IMR-90 (cell line): Measurements from ENCODE around the gene CUL3. TPM values are rescaled to one million over a fixed set of nuclear protein-coding genes. Genes with fewer than 3 reads are reported as not detected.

Experiments used
- ATAC-seq: fragments of 200-7000 bp; cut with Tn5 transposase; 2 replicates; pipeline ENCODE4 v1.9.1; 2020; ENCODE audit warnings: low read depth, mild to moderate bottlenecking, moderate library complexity
- BruUV-seq: library from RNA; stranded (reverse); fragments of 400-500 nt; replicated peaks from 2 replicates; lab custom pipeline; 2021; lab: Mats Ljungman, UMichigan
- CTCF ChIA-PET: fragments of 300-600 bp; formaldehyde crosslinking; extraction: SDS; loops from one replicate; lab custom pipeline; 2021; ENCODE audit warnings: antibody characterized with exemption; lab: Yijun Ruan, JAX
- POLR2A ChIA-PET: fragments of 300-600 bp; sonication (Branson Sonifier 250); formaldehyde crosslinking; loops from one replicate; lab custom pipeline; 2022; ENCODE audit warnings: antibody characterized with exemption; ENCODE audit not compliant: unreplicated experiment; lab: Charles Lee
- DNase-seq: peaks from one replicate; pipeline ENCODE4 v3.0.0; 2013
- H2AFZ ChIP-seq: replicated peaks from 2 replicates; pipeline ENCODE3; 2013; ENCODE audit warnings: low read length, mild to moderate bottlenecking; ENCODE audit not compliant: poor library complexity
- H2AK5ac ChIP-seq: 2 replicates; pipeline ENCODE4 v1.6.1; 2013; ENCODE audit warnings: low read depth, low read length, inconsistent platforms
- H2AK9ac ChIP-seq: replicated peaks from 2 replicates; pipeline ENCODE3; 2013; ENCODE audit warnings: mild to moderate bottlenecking, low read depth, low read length, moderate library complexity; ENCODE audit not compliant: poor library complexity
- H2BK120ac ChIP-seq: 2 replicates; pipeline ENCODE4 v1.6.1; 2013; ENCODE audit warnings: low read depth, low read length, inconsistent platforms
- H2BK15ac ChIP-seq: 3 replicates; pipeline ENCODE4 v1.6.1; 2013; ENCODE audit warnings: low read depth, low read length, inconsistent platforms
- H2BK20ac ChIP-seq: 2 replicates; pipeline ENCODE4 v1.6.1; 2013; ENCODE audit warnings: low read depth, mild to moderate bottlenecking, inconsistent platforms, low read length, moderate library complexity
- H2BK5ac ChIP-seq: 2 replicates; pipeline ENCODE4 v1.6.1; 2013; ENCODE audit warnings: mild to moderate bottlenecking, low read depth, low read length, inconsistent platforms; ENCODE audit not compliant: poor library complexity, severe bottlenecking
- H3K14ac ChIP-seq: replicated peaks from 2 replicates; pipeline ENCODE4 v1.6.1; 2013; ENCODE audit warnings: low read depth, low read length, inconsistent platforms
- H3K18ac ChIP-seq: 2 replicates; pipeline ENCODE4 v1.6.1; 2013; ENCODE audit warnings: low read depth, low read length, control low read depth
- H3K23ac ChIP-seq: 2 replicates; pipeline ENCODE4 v1.6.1; 2013; ENCODE audit warnings: low read depth, low read length, inconsistent platforms
- H3K27ac ChIP-seq: 2 replicates; pipeline ENCODE4 v1.5.1; 2013; ENCODE audit warnings: mild to moderate bottlenecking, control low read depth, low read length; ENCODE audit not compliant: insufficient read depth
- H3K27me3 ChIP-seq: 2 replicates; pipeline ENCODE4 v1.6.1; 2013; ENCODE audit warnings: low read length; ENCODE audit not compliant: control insufficient read depth, insufficient read depth
- H3K36me3 ChIP-seq: 2 replicates; pipeline ENCODE4 v1.6.1; 2013; ENCODE audit warnings: low read length, mixed read lengths; ENCODE audit not compliant: control insufficient read depth, insufficient read depth
- H3K4ac ChIP-seq: 2 replicates; pipeline ENCODE4 v1.6.1; 2013; ENCODE audit warnings: low read depth, low read length, inconsistent platforms
- H3K4me1 ChIP-seq: 2 replicates; pipeline ENCODE4 v1.6.1; 2013; ENCODE audit warnings: low read length, mixed read lengths; ENCODE audit not compliant: control insufficient read depth, insufficient read depth
- H3K4me2 ChIP-seq: 2 replicates; pipeline ENCODE4 v1.6.1; 2013; ENCODE audit warnings: low read depth, mild to moderate bottlenecking, control low read depth, low read length, moderate library complexity
- H3K4me3 ChIP-seq: 2 replicates; pipeline ENCODE4 v1.5.1; 2013; ENCODE audit warnings: low read depth, mild to moderate bottlenecking, control low read depth, low read length, moderate library complexity; ENCODE audit not compliant: insufficient read depth
- H3K56ac ChIP-seq: 2 replicates; pipeline ENCODE4 v1.6.1; 2013; ENCODE audit warnings: low read length, inconsistent platforms; ENCODE audit not compliant: insufficient read depth; ENCODE audit errors: extremely low read depth
- H3K79me1 ChIP-seq, 2 experiments: 2 replicates each; pipeline ENCODE4 v1.6.1; 2013; ENCODE audit warnings: low read length in 2 of 2, inconsistent platforms in 1 of 2, low read depth in 1 of 2
- H3K9ac ChIP-seq: 2 replicates; pipeline ENCODE4 v1.6.1; 2013; ENCODE audit warnings: low read depth, low read length, control low read depth
- H3K9me1 ChIP-seq: 2 replicates; pipeline ENCODE4 v1.6.1; 2013; ENCODE audit warnings: low read length, inconsistent platforms; ENCODE audit not compliant: insufficient read depth
- H3K9me3 ChIP-seq: 2 replicates; pipeline ENCODE4 v1.6.1; 2013; ENCODE audit warnings: low read length; ENCODE audit not compliant: control insufficient read depth, insufficient read depth
- H4K20me1 ChIP-seq: 2 replicates; pipeline ENCODE4 v1.6.1; 2013; ENCODE audit warnings: low read length, inconsistent platforms; ENCODE audit not compliant: insufficient read depth
- H4K5ac ChIP-seq: 2 replicates; pipeline ENCODE4 v1.6.1; 2013; ENCODE audit warnings: mild to moderate bottlenecking, low read depth, low read length, control low read depth
- H4K8ac ChIP-seq, 2 experiments: 2 replicates each; pipeline ENCODE4 v1.6.1; 2013; ENCODE audit warnings: low read depth in 2 of 2, low read length in 2 of 2, control low read depth in 1 of 2, inconsistent platforms in 1 of 2
- H4K91ac ChIP-seq: 2 replicates; pipeline ENCODE4 v1.6.1; 2013; ENCODE audit warnings: low read depth, low read length, inconsistent platforms; ENCODE audit not compliant: insufficient read depth
- BHLHE40 ChIP-seq: fragments of 150-350 bp; IDR thresholded peaks from 2 replicates; pipeline ENCODE4 v1.6.1; 2016; ENCODE audit warnings: mild to moderate bottlenecking, low read depth, low read length
- CHD1 ChIP-seq: IDR thresholded peaks from 2 replicates; pipeline ENCODE4 v1.6.1; 2012; ENCODE audit warnings: low read depth, low read length, improper control_type of control experiment
- MAFK ChIP-seq: IDR thresholded peaks from 2 replicates; pipeline ENCODE4 v1.6.1; 2012; ENCODE audit warnings: low read depth, low read length, improper control_type of control experiment
- MAZ ChIP-seq: IDR thresholded peaks from 2 replicates; pipeline ENCODE4 v1.6.1; 2012; ENCODE audit warnings: low read depth, mild to moderate bottlenecking, low read length, improper control_type of control experiment, moderate library complexity, borderline replicate concordance
- MXI1 ChIP-seq: IDR thresholded peaks from 2 replicates; pipeline ENCODE4 v1.6.1; 2012; ENCODE audit warnings: low read depth, mild to moderate bottlenecking, low read length, moderate library complexity, borderline replicate concordance
- RCOR1 ChIP-seq: IDR thresholded peaks from 2 replicates; pipeline ENCODE4 v1.6.1; 2012; ENCODE audit warnings: mild to moderate bottlenecking, low read length, improper control_type of control experiment; ENCODE audit not compliant: insufficient replicate concordance
- WGBS, 2 experiments: methylation state at CpG; one replicate each; pipeline versions ENCODE4 v1.1.5 to v1.1.7; 2013; ENCODE audit warnings: missing lambda C conversion rate in 2 of 2; ENCODE audit not compliant: insufficient read length in 1 of 2; ENCODE audit errors: extremely low coverage in 2 of 2; 5-methylcytosine and 5-hydroxymethylcytosine counted together
- dilution Hi-C: fragments of 300-500 bp; cut with HindIII; formaldehyde crosslinking; loops from one replicate; pipeline ENCODE4 v1.14.3; 2018; ENCODE audit warnings: low sequenced_read_pairs; ENCODE audit not compliant: unreplicated experiment
- in situ Hi-C: fragments of 300-500 bp; cut with MboI; formaldehyde crosslinking; loops from 3 replicates; pipeline ENCODE4 v1.14.3; 2019; ENCODE audit warnings: low sequenced_read_pairs, inconsistent platforms, mixed read lengths
- intact Hi-C: fragments of 100-400 bp; cut with micrococcal nuclease; formaldehyde crosslinking; loops from 2 replicates; pipeline ENCODE4 v1.10.0; 2022
- polyA plus RNA-seq, 3 experiments: library from polyadenylated mRNA; depleted of rRNA; stranded (reverse); fragments of >200 nt; gene quantifications; 2 replicates each; pipeline ENCODE4 v1.2.3, GENCODE V29; 2012; ENCODE audit warnings: low replicate concordance in 1 of 3
- total RNA-seq: library from RNA; depleted of rRNA; stranded (reverse); fragments of >200 nt; gene quantifications from 2 replicates; pipeline ENCODE4 v1.2.3, GENCODE V29; 2012
- TF ChIP-seq, protein P1 (sequence below): fragments of 150-350 bp; IDR thresholded peaks from 2 replicates; pipeline ENCODE4 v1.6.1; 2017; ENCODE audit warnings: mild to moderate bottlenecking, antibody characterized with exemption, low read length, low read depth
- TF ChIP-seq, protein P2 (sequence below): fragments of 150-350 bp; IDR thresholded peaks from 2 replicates; pipeline ENCODE4 v1.6.1; 2016; ENCODE audit warnings: low read depth, mild to moderate bottlenecking, low read length, moderate library complexity, borderline replicate concordance

The CUL3 gene
- total and polyA plus RNA-seq, 2 of the 4 experiments (the other 2 are of a cell fraction): 33.7 to 45.7 TPM

DNA sequence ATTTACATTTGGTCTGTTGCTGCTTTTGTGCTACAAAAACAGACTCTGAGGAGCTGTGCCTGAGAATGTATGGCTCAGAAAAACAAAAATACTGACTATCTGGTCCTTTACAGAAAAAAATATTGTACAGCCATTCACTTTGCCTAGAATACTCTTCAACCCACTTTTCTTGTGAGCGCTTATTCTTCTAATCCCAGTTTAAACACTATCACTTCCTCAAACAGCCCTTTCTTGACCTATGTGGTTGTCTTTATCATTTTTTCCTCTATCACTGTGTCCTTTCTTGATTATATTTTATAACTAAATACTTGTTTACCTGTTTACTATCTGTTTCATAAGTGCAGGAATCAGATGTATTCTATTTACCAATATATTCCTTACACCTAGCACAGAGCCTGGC is 33.5 kb downstream of the CUL3 start:
- BruUV-seq: no TSS peak
- no peak overlapping the region for H4K91ac ChIP-seq
- H3K36me3 ChIP-seq: peaks cover 2% of the 10 kb centered on the region; the same call in 1 of the 2 replicates
- H3K4me1 ChIP-seq: peaks cover 2% of the 10 kb centered on the region; the same call in 1 of the 2 replicates
- ChIA-PET POLR2A (no interaction called here), CTCF (interaction anchor here (0.7 kb wide), 1 partner anchor 17 kb away, joined by 4 read pairs; no protein-coding TSS in a partner anchor)
- peaks cover 34 to 61% of the 10 kb centered on the region in 2 experiments for H3K79me1 ChIP-seq
- no peak overlapping the region for H3K23ac ChIP-seq
- H4K20me1 ChIP-seq: peaks cover 37% of the 10 kb centered on the region
- peaks cover 5% of the 10 kb centered on the region; the same call in 1 of the 2 replicates for H3K9me1 ChIP-seq
- no peak overlapping the region for H2BK5ac ChIP-seq
- no peak overlapping the region for H2AK5ac ChIP-seq
- no peak overlapping the region for H2BK20ac ChIP-seq
- no peak overlapping the region for H2AFZ ChIP-seq
- no CpG with 5 or more reads among the region's 1 CpG for WGBS, 2 experiments
- no peak overlapping the region for H3K4me2 ChIP-seq
- H3K4ac ChIP-seq: no peak overlapping the region
- no peaks in the 10 kb centered on the region for H3K27me3 ChIP-seq
- H3K14ac ChIP-seq: no peak overlapping the region
- no peak overlapping the region for H2BK120ac ChIP-seq
- no peak overlapping the region for H3K56ac ChIP-seq
- no peak overlapping the region for H2AK9ac ChIP-seq
- no peak overlapping the region for H2BK15ac ChIP-seq
- no peak overlapping the region for H3K27ac ChIP-seq
- in situ Hi-C loops: loop anchor here (25.0 kb wide), 1 partner anchor 964 kb away; no protein-coding TSS in a partner anchor
- H3K9ac ChIP-seq: no peak overlapping the region
- H4K5ac ChIP-seq: no peak overlapping the region
- no peak overlapping the region for H3K4me3 ChIP-seq
- H4K8ac ChIP-seq: no peak overlapping the region
- no peak for DNase-seq
- intact Hi-C loops: no loop called here
- no peaks in the 10 kb centered on the region for H3K9me3 ChIP-seq
- no peak for ATAC-seq
- TF ChIP-seq MAFK (no peak), RCOR1 (no peak), MXI1 (no peak), MAZ (no peak), CHD1 (no peak), BHLHE40 (no peak)
- TF ChIP-seq, protein P1, sequence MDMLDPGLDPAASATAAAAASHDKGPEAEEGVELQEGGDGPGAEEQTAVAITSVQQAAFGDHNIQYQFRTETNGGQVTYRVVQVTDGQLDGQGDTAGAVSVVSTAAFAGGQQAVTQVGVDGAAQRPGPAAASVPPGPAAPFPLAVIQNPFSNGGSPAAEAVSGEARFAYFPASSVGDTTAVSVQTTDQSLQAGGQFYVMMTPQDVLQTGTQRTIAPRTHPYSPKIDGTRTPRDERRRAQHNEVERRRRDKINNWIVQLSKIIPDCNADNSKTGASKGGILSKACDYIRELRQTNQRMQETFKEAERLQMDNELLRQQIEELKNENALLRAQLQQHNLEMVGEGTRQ: no peak
- TF ChIP-seq, protein P2, sequence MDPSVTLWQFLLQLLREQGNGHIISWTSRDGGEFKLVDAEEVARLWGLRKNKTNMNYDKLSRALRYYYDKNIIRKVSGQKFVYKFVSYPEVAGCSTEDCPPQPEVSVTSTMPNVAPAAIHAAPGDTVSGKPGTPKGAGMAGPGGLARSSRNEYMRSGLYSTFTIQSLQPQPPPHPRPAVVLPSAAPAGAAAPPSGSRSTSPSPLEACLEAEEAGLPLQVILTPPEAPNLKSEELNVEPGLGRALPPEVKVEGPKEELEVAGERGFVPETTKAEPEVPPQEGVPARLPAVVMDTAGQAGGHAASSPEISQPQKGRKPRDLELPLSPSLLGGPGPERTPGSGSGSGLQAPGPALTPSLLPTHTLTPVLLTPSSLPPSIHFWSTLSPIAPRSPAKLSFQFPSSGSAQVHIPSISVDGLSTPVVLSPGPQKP: no peak
- no peak overlapping the region for H3K18ac ChIP-seq
- dilution Hi-C loops: no loop called here
